Mesothelial cell of epicardium (in vitro differentiated cells): ENCODE measurements around the gene SC5D. TPM values are rescaled to one million over a fixed set of nuclear protein-coding genes. Genes with fewer than 3 reads are reported as not detected.

Experiments
- DNase-seq, 2 experiments: peaks; one replicate each; pipeline ENCODE4 v3.0.0; 2021; ENCODE audit warnings: low spot score in 2 of 2; ENCODE audit not compliant: unreplicated experiment in 2 of 2
- H3K27ac Mint-ChIP-seq: 2 replicates; pipeline ENCODE4 v1.8.0; 2021; ENCODE audit warnings: mixed read lengths
- H3K27me3 Mint-ChIP-seq: 2 replicates; pipeline ENCODE4 v1.8.0; 2021; ENCODE audit warnings: low read depth, mixed read lengths
- H3K36me3 Mint-ChIP-seq: 2 replicates; pipeline ENCODE4 v1.8.0; 2021; ENCODE audit warnings: mixed read lengths
- H3K4me1 Mint-ChIP-seq: 2 replicates; pipeline ENCODE4 v1.8.0; 2021; ENCODE audit warnings: mixed read lengths
- H3K4me3 Mint-ChIP-seq: 2 replicates; pipeline ENCODE4 v1.8.0; 2021; ENCODE audit warnings: mild to moderate bottlenecking, moderate library complexity, mixed read lengths
- H3K9me3 Mint-ChIP-seq: 2 replicates; pipeline ENCODE4 v1.8.0; 2021; ENCODE audit warnings: mixed read lengths
- total RNA-seq: library from RNA; stranded (reverse); gene quantifications from 3 replicates; pipeline ENCODE4 v1.2.1, GENCODE V29; 2021
- TF ChIP-seq, protein P1 (sequence below): fragments of 200-600 bp; sonication (generic); IDR thresholded peaks from one replicate; pipeline ENCODE4 v1.5.0; 2021; ENCODE audit warnings: antibody characterized with exemption; ENCODE audit not compliant: unreplicated experiment

Gene SC5D
- total RNA-seq, 1 donor from 2014 or later, result 54.1 TPM

DNA sequence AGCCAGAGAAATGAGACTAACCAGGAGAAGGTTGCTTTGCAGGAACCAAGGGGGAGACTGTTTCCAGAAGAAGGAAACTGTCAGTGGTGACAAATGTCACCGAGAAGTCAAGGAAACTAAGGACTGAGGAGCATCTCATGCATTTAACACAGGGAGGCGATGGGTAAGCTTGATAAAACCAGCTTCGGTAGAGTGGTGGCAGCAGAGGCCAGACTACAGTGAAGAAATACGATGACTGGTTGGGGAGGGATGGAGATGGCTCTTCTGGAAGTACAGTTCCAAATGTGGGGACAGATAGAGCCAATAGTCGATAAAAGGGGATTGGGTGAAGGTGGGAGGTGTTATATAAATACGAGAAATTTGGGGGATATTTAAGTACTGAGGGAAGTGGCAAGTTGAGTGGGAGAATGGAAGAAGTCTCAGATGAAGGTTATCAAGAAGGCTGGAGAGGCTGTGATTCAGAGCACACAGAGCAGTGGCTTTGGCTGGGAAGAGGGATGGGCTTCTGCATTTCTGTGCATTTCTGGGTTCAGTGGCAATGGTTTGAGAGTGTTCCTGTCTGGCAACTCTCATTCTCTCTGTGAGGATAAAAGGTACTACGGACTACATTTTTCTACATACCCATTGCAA is 29.2 kb downstream of the SC5D start:
- no peaks in the 10 kb centered on the region for H3K9me3 Mint-ChIP-seq

DNA sequence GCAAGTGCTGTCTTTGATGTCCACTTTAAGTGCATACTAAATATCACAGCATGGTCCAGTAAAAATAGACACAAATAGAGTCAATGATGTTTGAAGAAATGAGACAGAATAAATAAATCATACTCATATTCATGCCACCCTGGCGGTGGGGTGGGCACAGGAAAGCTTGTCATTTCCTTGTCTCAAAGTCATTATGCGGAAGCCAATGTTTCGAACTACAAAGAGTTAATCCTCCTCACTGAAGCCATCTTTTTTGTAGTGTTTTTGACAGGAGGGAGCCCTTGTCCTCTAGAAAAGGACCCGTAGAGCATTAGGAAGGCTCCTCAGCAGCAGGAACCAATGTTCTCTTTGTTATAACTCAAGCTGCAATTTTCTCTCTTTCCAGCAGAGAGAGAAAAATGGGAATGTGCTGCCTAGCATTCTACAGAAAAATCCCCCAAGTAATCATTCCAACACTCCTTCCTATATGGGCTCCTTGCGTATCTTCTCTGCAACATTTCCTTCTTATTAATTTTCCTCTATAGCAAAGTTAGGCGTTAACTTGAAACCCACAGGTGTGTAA is 30.6 kb downstream of the SC5D start:
- H3K9me3 Mint-ChIP-seq, result no peaks in the 10 kb centered on the region
- H3K27ac Mint-ChIP-seq, result no peak overlapping the region
- H3K36me3 Mint-ChIP-seq, result no peaks in the 10 kb centered on the region
- DNase-seq, result no peak
- TF ChIP-seq, protein P1, sequence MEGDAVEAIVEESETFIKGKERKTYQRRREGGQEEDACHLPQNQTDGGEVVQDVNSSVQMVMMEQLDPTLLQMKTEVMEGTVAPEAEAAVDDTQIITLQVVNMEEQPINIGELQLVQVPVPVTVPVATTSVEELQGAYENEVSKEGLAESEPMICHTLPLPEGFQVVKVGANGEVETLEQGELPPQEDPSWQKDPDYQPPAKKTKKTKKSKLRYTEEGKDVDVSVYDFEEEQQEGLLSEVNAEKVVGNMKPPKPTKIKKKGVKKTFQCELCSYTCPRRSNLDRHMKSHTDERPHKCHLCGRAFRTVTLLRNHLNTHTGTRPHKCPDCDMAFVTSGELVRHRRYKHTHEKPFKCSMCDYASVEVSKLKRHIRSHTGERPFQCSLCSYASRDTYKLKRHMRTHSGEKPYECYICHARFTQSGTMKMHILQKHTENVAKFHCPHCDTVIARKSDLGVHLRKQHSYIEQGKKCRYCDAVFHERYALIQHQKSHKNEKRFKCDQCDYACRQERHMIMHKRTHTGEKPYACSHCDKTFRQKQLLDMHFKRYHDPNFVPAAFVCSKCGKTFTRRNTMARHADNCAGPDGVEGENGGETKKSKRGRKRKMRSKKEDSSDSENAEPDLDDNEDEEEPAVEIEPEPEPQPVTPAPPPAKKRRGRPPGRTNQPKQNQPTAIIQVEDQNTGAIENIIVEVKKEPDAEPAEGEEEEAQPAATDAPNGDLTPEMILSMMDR, result no peak
- H3K27me3 Mint-ChIP-seq, result peaks cover 5% of the 10 kb centered on the region
- peaks cover 7% of the 10 kb centered on the region for H3K4me1 Mint-ChIP-seq
- no peak overlapping the region for H3K4me3 Mint-ChIP-seq

More for the DNA sequence above, 29.2 kb downstream of the SC5D start:
- Mint-ChIP-seq H3K4me3 (no peak overlapping the region), H3K36me3 (no peaks in the 10 kb centered on the region), H3K27me3 (peaks cover 5% of the 10 kb centered on the region), H3K27ac (no peak overlapping the region), H3K4me1 (peaks cover 7% of the 10 kb centered on the region)
- no peak for DNase-seq
- TF ChIP-seq, protein P1, result no peak

DNA sequence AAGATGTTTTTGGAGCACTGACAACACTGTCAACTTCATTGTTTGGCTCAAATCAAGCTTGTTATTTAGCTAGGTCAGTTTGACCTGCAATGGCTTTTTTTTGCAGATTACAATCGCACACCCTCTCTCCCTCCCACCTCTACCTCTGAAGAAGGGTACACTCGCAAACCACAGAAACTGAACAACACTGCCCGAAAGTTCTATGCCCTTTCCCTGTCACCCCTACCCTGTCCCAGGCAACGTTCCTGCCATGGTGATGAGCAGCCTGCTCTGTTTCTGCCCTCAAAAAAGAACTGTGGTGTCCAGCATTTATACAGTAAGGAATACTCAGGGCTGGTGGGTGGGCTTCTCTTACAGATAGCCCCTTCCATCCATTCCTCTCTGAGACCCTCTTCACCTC is 33.7 kb downstream of the SC5D start:
- H3K4me1 Mint-ChIP-seq, result no peaks in the 10 kb centered on the region
- H3K27ac Mint-ChIP-seq, result no peak overlapping the region
- H3K36me3 Mint-ChIP-seq, result no peaks in the 10 kb centered on the region
- no peak for DNase-seq
- no peak overlapping the region for H3K4me3 Mint-ChIP-seq
- H3K9me3 Mint-ChIP-seq, result no peaks in the 10 kb centered on the region
- H3K27me3 Mint-ChIP-seq, result peaks cover 5% of the 10 kb centered on the region
- TF ChIP-seq, protein P1, result no peak

DNA sequence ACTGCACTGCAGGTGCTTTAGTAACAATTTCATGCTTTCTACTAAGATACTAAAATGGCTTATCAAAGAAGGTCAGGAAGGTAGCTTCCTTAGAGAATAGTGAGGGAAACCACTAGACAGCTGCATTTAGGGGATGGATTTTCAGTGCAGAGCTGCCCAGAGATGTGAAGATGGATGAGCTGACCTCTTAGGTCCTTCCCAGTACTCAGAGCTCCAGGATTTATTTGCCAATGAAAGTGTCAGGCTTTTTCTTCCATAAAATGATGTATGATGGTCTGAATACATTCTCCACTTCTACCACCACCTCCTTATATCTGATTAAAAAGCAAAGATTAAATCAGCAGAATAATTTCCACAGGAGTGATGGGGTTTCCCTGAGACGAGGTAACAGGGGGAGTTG is 35.0 kb downstream of the SC5D start:
- no peaks in the 10 kb centered on the region for H3K36me3 Mint-ChIP-seq
- no peaks in the 10 kb centered on the region for H3K4me1 Mint-ChIP-seq
- no peak overlapping the region for H3K27ac Mint-ChIP-seq
- H3K27me3 Mint-ChIP-seq, result no peaks in the 10 kb centered on the region
- DNase-seq, result no peak
- H3K4me3 Mint-ChIP-seq, result no peak overlapping the region
- H3K9me3 Mint-ChIP-seq, result peaks cover 5% of the 10 kb centered on the region
- TF ChIP-seq, protein P1, result no peak

DNA sequence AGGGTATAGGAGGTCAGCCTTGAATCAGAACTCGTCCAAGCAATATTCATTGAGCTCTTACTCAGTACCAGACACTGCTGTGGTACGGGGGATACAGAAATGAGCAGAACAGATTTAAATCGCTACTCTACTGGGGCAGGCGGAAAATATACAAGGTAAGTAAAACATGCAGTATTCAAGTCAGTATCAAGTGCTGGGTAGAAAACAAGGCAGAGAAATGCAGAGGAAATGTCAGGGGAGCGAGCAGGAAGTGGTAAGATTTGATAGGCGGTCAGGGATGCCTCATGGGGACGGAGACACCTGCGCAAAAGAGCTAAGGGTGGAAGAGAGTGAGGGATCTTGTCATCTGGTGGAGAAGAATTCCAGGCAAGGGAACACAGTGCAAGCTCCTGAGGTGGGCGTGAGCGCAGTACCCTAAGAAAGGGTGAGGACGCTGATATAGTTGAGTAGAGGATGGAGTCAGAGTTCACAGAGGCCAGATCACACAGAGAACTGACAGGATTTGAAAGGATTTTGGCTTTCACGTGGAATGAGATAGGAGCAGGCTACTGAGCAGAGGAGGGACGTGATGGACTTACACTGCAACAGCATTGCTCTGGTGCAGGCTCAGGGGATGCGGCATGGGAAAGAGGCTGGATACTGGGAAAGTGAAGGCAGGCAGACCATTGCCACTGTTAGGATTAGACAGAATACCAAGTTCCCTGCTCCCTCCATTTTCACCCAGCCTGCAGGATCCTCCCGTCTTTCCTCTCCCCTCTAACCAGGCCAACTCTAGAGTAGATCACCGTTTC is 35.8 kb downstream of the SC5D start:
- TF ChIP-seq, protein P1, result no peak
- H3K27ac Mint-ChIP-seq, result no peak overlapping the region
- no peak overlapping the region for H3K4me3 Mint-ChIP-seq
- no peak for DNase-seq
- peaks cover 5% of the 10 kb centered on the region for H3K9me3 Mint-ChIP-seq
- H3K36me3 Mint-ChIP-seq, result no peaks in the 10 kb centered on the region
- H3K4me1 Mint-ChIP-seq, result no peaks in the 10 kb centered on the region
- no peaks in the 10 kb centered on the region for H3K27me3 Mint-ChIP-seq
